HCT116 (cell line): ENCODE data around the gene ABHD2.

Experiments
- CTCF ChIP-seq, 3 experiments: fragments of 200-600 bp in 1 of 3; sonication (generic) in 1 of 3; IDR thresholded peaks in 2 of 3; conservative IDR thresholded peaks in 1 of 3; 2 replicates each; pipeline ENCODE4 v1.5.1; 2012 to 2017; ENCODE audit warnings: low read depth in 2 of 3, low read length in 2 of 3, antibody characterized with exemption in 1 of 3, borderline replicate concordance in 1 of 3, control low read depth in 1 of 3, mild to moderate bottlenecking in 1 of 3, mixed read lengths in 1 of 3, mixed run types in 1 of 3, moderate library complexity in 1 of 3; ENCODE audit not compliant: insufficient read depth in 1 of 3
- EZH2 ChIP-seq: fragments of 200-600 bp; sonication (generic); IDR thresholded peaks from 2 replicates; pipeline ENCODE4 v1.6.1; 2017; ENCODE audit warnings: antibody characterized with exemption, mixed run types
- EZH2phosphoT487 ChIP-seq: fragments of 200-600 bp; IDR thresholded peaks from 2 replicates; pipeline ENCODE4 v1.6.1; 2018; ENCODE audit warnings: antibody characterized with exemption, borderline replicate concordance
- FOSL1 ChIP-seq: IDR thresholded peaks from 2 replicates; pipeline ENCODE4 v1.6.1; 2012; ENCODE audit warnings: low read depth
- JUND ChIP-seq: IDR thresholded peaks from 2 replicates; pipeline ENCODE4 v1.6.1; 2012
- POLR2A ChIP-seq: IDR thresholded peaks from 2 replicates; pipeline ENCODE4 v1.7.0; 2011; ENCODE audit warnings: borderline replicate concordance; ENCODE audit not compliant: insufficient read depth, insufficient read length; ENCODE audit errors: extremely low read depth
- POLR2AphosphoS5 ChIP-seq: IDR thresholded peaks from 2 replicates; pipeline ENCODE4 v1.6.1; 2011; ENCODE audit warnings: mild to moderate bottlenecking, low read depth, low read length, moderate library complexity
- RAD21 ChIP-seq: IDR thresholded peaks from 2 replicates; pipeline ENCODE4 v1.6.1; 2012; ENCODE audit warnings: low read depth, mild to moderate bottlenecking
- REST ChIP-seq: IDR thresholded peaks from 2 replicates; pipeline ENCODE4 v1.6.1; 2012; ENCODE audit warnings: low read depth
- SP1 ChIP-seq: IDR thresholded peaks from 2 replicates; pipeline ENCODE4 v1.6.1; 2012; ENCODE audit warnings: low read depth
- SRF ChIP-seq: IDR thresholded peaks from 2 replicates; pipeline ENCODE4 v1.6.1; 2012; ENCODE audit warnings: low read depth
- ZNF274 ChIP-seq: fragments of 200-500 bp; sonication (Bioruptor generic); IDR thresholded peaks from 2 replicates; pipeline ENCODE4 v1.6.1; 2014; ENCODE audit warnings: mild to moderate bottlenecking, low read depth, low read length, inconsistent platforms
- TF ChIP-seq, protein P1 (sequence below): IDR thresholded peaks from 2 replicates; pipeline ENCODE4 v1.6.1; 2012

GRCh38 chr15:89123181-89123525 lies 34.9 kb downstream of the ABHD2 start:
- TF ChIP-seq CTCF (IDR thresholded peaks at IDR 0.05 in 2 of 3, conservative IDR thresholded peaks at IDR 0.05 in 1 of 3; ENCODE audit: borderline replicate concordance in 1 of 3, insufficient read depth in 1 of 3, low read depth in 2 of 3, low read length in 2 of 3) (no peak), ZNF274 (no peak), FOSL1 (no peak), JUND (no peak), RAD21 (no peak), POLR2AphosphoS5 (no peak), EZH2 (no peak), EZH2phosphoT487 (no peak), POLR2A (no peak), REST (no peak), SRF (no peak), SP1 (no peak)
- TF ChIP-seq, protein P1, sequence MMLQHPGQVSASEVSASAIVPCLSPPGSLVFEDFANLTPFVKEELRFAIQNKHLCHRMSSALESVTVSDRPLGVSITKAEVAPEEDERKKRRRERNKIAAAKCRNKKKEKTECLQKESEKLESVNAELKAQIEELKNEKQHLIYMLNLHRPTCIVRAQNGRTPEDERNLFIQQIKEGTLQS: no peak
